Adrenal gland (tissue), 5 donors: ENCODE results near the gene ACP1.

Experiments used
- POLR2A ChIP-seq, 2 donors: fragments of 450-650 bp; IDR thresholded peaks; one replicate each; pipeline ENCODE4 v1.6.1; 2017; ENCODE audit warnings: antibody characterized with exemption in 2 of 2, mild to moderate bottlenecking in 2 of 2, moderate library complexity in 1 of 2
- TF ChIP-seq, protein P1 (sequence below), 6 experiments: fragments of 450-650 bp in 4 of 6; fragments of 200-600 bp in 2 of 6; sonication (generic) in 1 of 6; IDR thresholded peaks; 1 replicate in 5 of 6; 2 replicates in 1 of 6; pipeline versions ENCODE4 v1.5.1 to v1.8.0; 2016 to 2021; ENCODE audit warnings: antibody characterized with exemption in 6 of 6, mild to moderate bottlenecking in 2 of 6, moderate library complexity in 1 of 6
- donor health status: DM: no; HTN: no; CAD: no.

DNA sequence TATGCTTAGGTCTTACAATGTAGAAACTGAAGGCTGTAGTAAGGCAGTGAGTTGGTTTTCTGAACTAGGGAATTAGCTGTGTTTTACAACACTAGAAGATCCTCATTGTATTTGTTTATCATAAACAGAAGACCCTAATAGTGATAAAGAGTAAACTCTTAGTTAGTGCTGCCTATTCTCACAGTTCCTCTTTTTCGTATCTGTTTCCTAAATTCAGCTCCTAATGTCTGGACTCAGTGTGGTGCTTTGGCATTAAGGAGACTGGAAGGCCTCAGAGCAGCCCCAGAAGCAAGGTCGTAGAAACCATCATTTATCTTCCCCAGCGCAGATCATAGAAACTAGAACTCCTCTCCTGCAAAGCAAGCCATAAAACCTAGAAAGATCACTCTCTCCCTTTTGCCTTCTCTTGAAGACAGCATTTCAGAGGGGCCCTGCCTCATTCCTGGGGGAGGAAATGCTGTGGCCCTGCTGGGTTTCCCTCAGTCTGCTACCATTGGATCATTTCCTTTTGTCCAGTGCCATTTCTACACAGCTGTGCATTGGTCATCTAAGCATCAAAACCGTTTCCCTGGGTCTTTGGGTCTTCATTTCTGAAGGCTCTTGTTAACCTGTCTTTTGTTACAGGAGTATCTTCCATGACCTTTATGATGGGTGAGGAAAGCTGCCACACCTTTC lies 4.7 kb downstream of the ACP1 start:
- TF ChIP-seq, protein P1, sequence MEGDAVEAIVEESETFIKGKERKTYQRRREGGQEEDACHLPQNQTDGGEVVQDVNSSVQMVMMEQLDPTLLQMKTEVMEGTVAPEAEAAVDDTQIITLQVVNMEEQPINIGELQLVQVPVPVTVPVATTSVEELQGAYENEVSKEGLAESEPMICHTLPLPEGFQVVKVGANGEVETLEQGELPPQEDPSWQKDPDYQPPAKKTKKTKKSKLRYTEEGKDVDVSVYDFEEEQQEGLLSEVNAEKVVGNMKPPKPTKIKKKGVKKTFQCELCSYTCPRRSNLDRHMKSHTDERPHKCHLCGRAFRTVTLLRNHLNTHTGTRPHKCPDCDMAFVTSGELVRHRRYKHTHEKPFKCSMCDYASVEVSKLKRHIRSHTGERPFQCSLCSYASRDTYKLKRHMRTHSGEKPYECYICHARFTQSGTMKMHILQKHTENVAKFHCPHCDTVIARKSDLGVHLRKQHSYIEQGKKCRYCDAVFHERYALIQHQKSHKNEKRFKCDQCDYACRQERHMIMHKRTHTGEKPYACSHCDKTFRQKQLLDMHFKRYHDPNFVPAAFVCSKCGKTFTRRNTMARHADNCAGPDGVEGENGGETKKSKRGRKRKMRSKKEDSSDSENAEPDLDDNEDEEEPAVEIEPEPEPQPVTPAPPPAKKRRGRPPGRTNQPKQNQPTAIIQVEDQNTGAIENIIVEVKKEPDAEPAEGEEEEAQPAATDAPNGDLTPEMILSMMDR (IDR thresholded peaks at IDR 0.05) = no peak
- TF ChIP-seq POLR2A (IDR thresholded peaks at IDR 0.05) = no peak
